ENCODE data around the gene GYPA. TPM values are rescaled to one million over a fixed set of nuclear protein-coding genes. Genes with fewer than 3 reads are reported as not detected.
"Not testable (repeated sequence)": the region's sequence is repeated elsewhere in the genome, so short reads cannot be mapped to it uniquely, and the experiment has no call there.

Gene GYPA
- total and polyA plus RNA-seq, 4 donors: 338 TPM; not detected in 3

DNA sequence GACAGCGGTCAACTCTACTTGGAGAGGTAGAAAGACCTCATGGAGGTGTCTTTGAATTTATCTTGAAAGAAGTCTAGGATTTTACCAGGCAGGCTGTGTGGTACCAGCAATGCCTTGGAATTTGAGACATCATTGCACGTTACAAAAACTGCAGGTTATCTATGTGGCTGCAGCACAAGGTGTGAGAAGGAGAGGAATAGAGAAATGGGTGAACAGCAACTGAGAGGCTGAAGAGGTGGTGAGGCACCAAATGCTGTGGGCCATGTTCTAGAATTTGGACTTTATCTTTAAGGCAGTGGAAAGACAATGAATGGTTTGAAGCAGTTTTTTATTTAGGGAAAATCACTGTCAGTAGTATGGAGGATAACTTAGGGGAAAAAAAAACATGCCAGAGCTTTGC is 15.4 kb downstream of the GYPA start:
- H3K4me1 ChIP-seq (ENCODE audit: control insufficient read depth in 4 of 4, insufficient read depth in 4 of 4, low read length in 3 of 4); DNase-seq (ENCODE audit: low spot score); H3K4me3 ChIP-seq (ENCODE audit: low read depth in 1 of 3, low read length in 3 of 3); H3K27me3 ChIP-seq (ENCODE audit: control insufficient read depth in 4 of 4, insufficient read depth in 4 of 4, low read length in 3 of 4); H3K9me3 ChIP-seq (ENCODE audit: control insufficient read depth in 4 of 4, low read length in 3 of 4); H3K36me3 ChIP-seq (ENCODE audit: control insufficient read depth in 4 of 4, insufficient read depth in 3 of 4, low read depth in 1 of 4, low read length in 3 of 4); H3K9ac ChIP-seq (ENCODE audit: low read depth in 1 of 2, low read length in 2 of 2); H3K27ac ChIP-seq (ENCODE audit: low read depth in 1 of 2, low read length in 2 of 2): not testable (repeated sequence)
- 57% methylated on average over 1 of the region's 2 CpGs for WGBS

DNA sequence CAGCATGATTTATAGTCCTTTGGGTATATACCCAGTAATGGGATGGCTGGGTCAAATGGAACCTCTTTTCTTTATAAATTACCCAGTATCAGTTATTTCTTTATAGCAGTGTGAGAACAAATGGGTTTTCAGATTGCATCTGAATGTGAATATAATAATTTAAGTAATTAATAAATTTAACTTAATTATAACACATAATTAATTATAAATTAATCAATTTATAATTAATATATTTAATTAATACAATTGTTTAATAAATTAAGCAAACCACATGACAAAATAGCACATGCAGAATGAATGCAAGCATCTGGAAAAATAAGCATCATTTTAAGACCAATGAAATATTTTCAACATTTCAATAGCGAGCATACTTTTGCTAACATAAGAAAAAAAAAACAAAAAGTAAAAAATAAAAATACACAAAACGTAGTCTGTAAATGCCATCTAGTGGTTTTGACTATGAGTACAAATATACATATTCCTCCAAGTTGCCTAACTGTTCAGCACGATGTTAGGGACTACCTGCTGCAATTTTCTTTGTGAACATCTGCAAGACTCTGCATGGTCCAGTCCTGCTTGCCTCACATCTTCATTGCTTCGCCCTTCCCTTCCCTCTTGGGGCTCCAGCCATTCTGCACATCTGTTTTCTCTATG is 16.4 kb downstream of the GYPA start:
- H3K9me3 ChIP-seq (ENCODE audit: control insufficient read depth in 4 of 4, low read length in 3 of 4); H3K4me1 ChIP-seq (ENCODE audit: control insufficient read depth in 4 of 4, insufficient read depth in 4 of 4, low read length in 3 of 4); H3K36me3 ChIP-seq (ENCODE audit: control insufficient read depth in 4 of 4, insufficient read depth in 3 of 4, low read depth in 1 of 4, low read length in 3 of 4); H3K27ac ChIP-seq (ENCODE audit: low read depth in 1 of 2, low read length in 2 of 2); H3K27me3 ChIP-seq (ENCODE audit: control insufficient read depth in 4 of 4, insufficient read depth in 4 of 4, low read length in 3 of 4); DNase-seq (ENCODE audit: low spot score); H3K9ac ChIP-seq (ENCODE audit: low read depth in 1 of 2, low read length in 2 of 2); H3K4me3 ChIP-seq (ENCODE audit: low read depth in 1 of 3, low read length in 3 of 3): not testable (repeated sequence)
- 71% methylated on average over 4 of the region's 4 CpGs for WGBS

- H3K9me3 ChIP-seq (ENCODE audit: control insufficient read depth in 4 of 4, low read length in 3 of 4); H3K4me3 ChIP-seq (ENCODE audit: low read depth in 1 of 3, low read length in 3 of 3); H3K36me3 ChIP-seq (ENCODE audit: control insufficient read depth in 4 of 4, insufficient read depth in 3 of 4, low read depth in 1 of 4, low read length in 3 of 4); DNase-seq (ENCODE audit: low spot score); H3K27me3 ChIP-seq (ENCODE audit: control insufficient read depth in 4 of 4, insufficient read depth in 4 of 4, low read length in 3 of 4); H3K9ac ChIP-seq (ENCODE audit: low read depth in 1 of 2, low read length in 2 of 2); H3K4me1 ChIP-seq (ENCODE audit: control insufficient read depth in 4 of 4, insufficient read depth in 4 of 4, low read length in 3 of 4); H3K27ac ChIP-seq (ENCODE audit: low read depth in 1 of 2, low read length in 2 of 2): not testable (repeated sequence)
- 67% methylated on average over 3 of the region's 3 CpGs for WGBS
These were observed 17.2 kb downstream of the GYPA start for GRCh38 chr4:144123269-144123668.

- H3K4me3 ChIP-seq (ENCODE audit: low read depth in 1 of 3, low read length in 3 of 3); H3K27ac ChIP-seq (ENCODE audit: low read depth in 1 of 2, low read length in 2 of 2); H3K9me3 ChIP-seq (ENCODE audit: control insufficient read depth in 4 of 4, low read length in 3 of 4); H3K27me3 ChIP-seq (ENCODE audit: control insufficient read depth in 4 of 4, insufficient read depth in 4 of 4, low read length in 3 of 4); DNase-seq (ENCODE audit: low spot score); H3K36me3 ChIP-seq (ENCODE audit: control insufficient read depth in 4 of 4, insufficient read depth in 3 of 4, low read depth in 1 of 4, low read length in 3 of 4); H3K9ac ChIP-seq (ENCODE audit: low read depth in 1 of 2, low read length in 2 of 2); H3K4me1 ChIP-seq (ENCODE audit: control insufficient read depth in 4 of 4, insufficient read depth in 4 of 4, low read length in 3 of 4): not testable (repeated sequence)
- WGBS: 68% methylated on average over 4 of the region's 5 CpGs
These were observed 20.8 kb downstream of the GYPA start for GRCh38 chr4:144119752-144120151.

DNA sequence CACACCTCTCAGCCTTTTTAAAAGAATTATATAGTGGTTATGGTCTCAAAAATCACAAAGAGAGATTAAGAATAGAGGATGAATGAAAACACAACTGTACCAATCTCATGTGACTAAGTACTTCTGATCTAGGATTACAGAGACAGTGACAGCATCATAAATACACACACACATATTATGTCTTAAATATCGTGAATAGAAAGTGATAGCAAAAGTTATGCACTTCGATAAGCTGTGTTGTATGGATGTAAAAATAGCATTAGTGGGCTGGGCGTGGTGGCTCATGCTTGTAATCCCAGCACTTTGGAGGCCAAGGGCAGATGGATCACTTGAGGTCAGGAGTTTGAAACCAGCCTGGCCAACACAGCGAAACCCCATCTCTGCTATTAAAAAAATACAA is 25.0 kb downstream of the GYPA start:
- Histone ChIP-seq H3K36me3 (ENCODE audit: control insufficient read depth in 4 of 4, insufficient read depth in 3 of 4, low read depth in 1 of 4, low read length in 3 of 4) (no peaks in the 10 kb centered on the region), H3K27ac (ENCODE audit: low read depth in 1 of 2, low read length in 2 of 2) (no peak overlapping the region), H3K4me3 (ENCODE audit: low read depth in 1 of 3, low read length in 3 of 3) (no peak overlapping the region), H3K27me3 (ENCODE audit: control insufficient read depth in 4 of 4, insufficient read depth in 4 of 4, low read length in 3 of 4) (no peaks in the 10 kb centered on the region), H3K4me1 (ENCODE audit: control insufficient read depth in 4 of 4, insufficient read depth in 4 of 4, low read length in 3 of 4) (no peaks in the 10 kb centered on the region), H3K9ac (ENCODE audit: low read depth in 1 of 2, low read length in 2 of 2) (no peak overlapping the region), H3K9me3 (ENCODE audit: control insufficient read depth in 4 of 4, low read length in 3 of 4) (no peaks in the 10 kb centered on the region)
- TF ChIP-seq FOXA2 (IDR thresholded peaks at IDR 0.05) (no peak), GABPA (IDR thresholded peaks at IDR 0.05 in 1 of 2, conservative IDR thresholded peaks at IDR 0.05 in 1 of 2) (no peak), RAD21 (IDR thresholded peaks at IDR 0.05) (no peak), RXRA (IDR thresholded peaks at IDR 0.05) (no peak), HNF4G (IDR thresholded peaks at IDR 0.05) (no peak), FOXA1 (IDR thresholded peaks at IDR 0.05) (no peak), EGR1 (IDR thresholded peaks at IDR 0.05; ENCODE audit: low read depth in 2 of 2) (no peak), ZBTB33 (IDR thresholded peaks at IDR 0.05) (no peak), REST (IDR thresholded peaks at IDR 0.05) (no peak)
- DNase-seq (ENCODE audit: low spot score): no peak
- WGBS: 64% methylated on average over 4 of the region's 4 CpGs
